ENCODE data around the gene TTI1. TPM values are rescaled to one million over a fixed set of nuclear protein-coding genes. Genes with fewer than 3 reads are reported as not detected.

Gene TTI1
- total RNA-seq, 1 experiment from 2014 or later: 23.1 TPM

- no peak for DNase-seq (ENCODE audit: low spot score)
Measured at GRCh38 chr20:37987602-37988290, 45.5 kb downstream of the TTI1 start.

- no peak for DNase-seq (ENCODE audit: low spot score)
Measured at GRCh38 chr20:37986873-37987601, 46.2 kb downstream of the TTI1 start.

- no peak for DNase-seq (ENCODE audit: low spot score)
Measured at GRCh38 chr20:37986044-37986858, 47.0 kb downstream of the TTI1 start.

- no peak for DNase-seq (ENCODE audit: low spot score)
Measured at GRCh38 chr20:37984018-37984785, 49.1 kb downstream of the TTI1 start.

- no peak for DNase-seq (ENCODE audit: low spot score)
Measured at GRCh38 chr20:37983286-37983685, 50.0 kb downstream of the TTI1 start.

- no peak for DNase-seq (ENCODE audit: low spot score)
Measured at GRCh38 chr20:37981568-37981967, 51.7 kb downstream of the TTI1 start.

- no peak for DNase-seq (ENCODE audit: low spot score)
Measured at GRCh38 chr20:37980876-37981275, 52.4 kb downstream of the TTI1 start.

GRCh38 chr20:37980383-37980782 is 52.9 kb downstream of the TTI1 start:
- no peak for DNase-seq (ENCODE audit: low spot score)

- DNase-seq (ENCODE audit: low spot score): no peak
Measured at GRCh38 chr20:37979021-37979985, 54.0 kb downstream of the TTI1 start.

- no peak for DNase-seq (ENCODE audit: low spot score)
Measured at GRCh38 chr20:37977786-37978185, 55.5 kb downstream of the TTI1 start.

- DNase-seq (ENCODE audit: low spot score): no peak
Measured at GRCh38 chr20:37977338-37977737, 55.9 kb downstream of the TTI1 start.

GRCh38 chr20:37976887-37977286 is 56.4 kb downstream of the TTI1 start:
- DNase-seq (ENCODE audit: low spot score): no peak

- DNase-seq (ENCODE audit: low spot score): no peak
Measured at GRCh38 chr20:37973059-37973910, 60.0 kb downstream of the TTI1 start.

- DNase-seq (ENCODE audit: low spot score): no peak
Measured at GRCh38 chr20:37972256-37973058, 60.8 kb downstream of the TTI1 start.

GRCh38 chr20:37971561-37972127 is 61.6 kb downstream of the TTI1 start:
- DNase-seq (ENCODE audit: low spot score): no peak

GRCh38 chr20:37970856-37971245 is 62.4 kb downstream of the TTI1 start:
- DNase-seq (ENCODE audit: low spot score): no peak

GRCh38 chr20:37969949-37970855 is 63.1 kb downstream of the TTI1 start:
- no peak for DNase-seq (ENCODE audit: low spot score)
